Lung (tissue), 12 donors: ENCODE results near the gene BET1L. TPM values are rescaled to one million over a fixed set of nuclear protein-coding genes. Genes with fewer than 3 reads are reported as not detected.
"Not testable (repeated sequence)": the region's sequence is repeated elsewhere in the genome, so short reads cannot be mapped to it uniquely, and the experiment has no call there.

ENCODE experiments used
- ATAC-seq: fragments of 200-7000 bp; cut with Tn5 transposase; one replicate; pipeline ENCODE4 v1.9.1; 2020; ENCODE audit warnings: moderate number of reproducible peaks; ENCODE audit not compliant: insufficient read depth, low FRiP score
- DNase-seq, 3 donors: peaks; one replicate each; pipeline ENCODE4 v3.0.0-alpha.2; 2013 to 2017
- H3K27ac ChIP-seq, 2 donors: one replicate each; pipeline ENCODE4 v1.5.1; 2013; ENCODE audit warnings: mild to moderate bottlenecking in 2 of 2, moderate library complexity in 2 of 2, control low read depth in 1 of 2, inconsistent platforms in 1 of 2, low read depth in 1 of 2, low read length in 1 of 2
- H3K27me3 ChIP-seq, 3 donors: one replicate each; pipeline ENCODE4 v1.5.1; 2013; ENCODE audit warnings: low read length in 2 of 3; ENCODE audit not compliant: control insufficient read depth in 3 of 3, insufficient read depth in 3 of 3
- H3K36me3 ChIP-seq, 4 donors: one replicate each; pipeline ENCODE4 v1.5.1; 2013; ENCODE audit warnings: low read length in 4 of 4, mild to moderate bottlenecking in 1 of 4, moderate library complexity in 1 of 4; ENCODE audit not compliant: control insufficient read depth in 4 of 4, insufficient read depth in 4 of 4
- H3K4me1 ChIP-seq, 5 donors: one replicate each; pipeline ENCODE4 v1.5.1; 2013; ENCODE audit warnings: low read length in 5 of 5, mild to moderate bottlenecking in 2 of 5, moderate library complexity in 1 of 5; ENCODE audit not compliant: control insufficient read depth in 5 of 5, insufficient read depth in 5 of 5
- H3K4me3 ChIP-seq: one replicate; pipeline ENCODE4 v1.5.1; 2013; ENCODE audit warnings: mild to moderate bottlenecking, control low read depth, moderate library complexity
- H3K9ac ChIP-seq, 2 donors: one replicate each; pipeline ENCODE4 v1.5.1; 2013; ENCODE audit warnings: low read length in 2 of 2, control low read depth in 1 of 2; ENCODE audit not compliant: insufficient read depth in 1 of 2
- H3K9me3 ChIP-seq, 4 donors: one replicate each; pipeline ENCODE4 v1.5.1; 2013; ENCODE audit warnings: low read length in 3 of 4, mild to moderate bottlenecking in 1 of 4, moderate library complexity in 1 of 4; ENCODE audit not compliant: control insufficient read depth in 4 of 4, insufficient read depth in 3 of 4
- CTCF ChIP-seq: IDR thresholded peaks from 2 replicates; pipeline ENCODE4 v1.5.1; 2012; ENCODE audit warnings: mild to moderate bottlenecking; ENCODE audit errors: control extremely low read depth, extremely low read depth
- WGBS, 2 donors: extraction: QIAGEN DNeasy Blood & Tissue Kit; methylation state at CpG; one replicate each; pipeline ENCODE4 v1.1.7; 2013; 5-methylcytosine and 5-hydroxymethylcytosine counted together
- polyA plus RNA-seq, 2 donors: library from polyadenylated mRNA; stranded (reverse); fragments of 200-250 nt; gene quantifications; one replicate each; pipeline ENCODE4 v1.2.1, GENCODE V29; 2013
- total RNA-seq, 2 donors: library from RNA; depleted of rRNA in 1 of 2; stranded (reverse); fragments of >200 nt in 1 of 2; gene quantifications; one replicate each; pipeline ENCODE4 v1.2.1, GENCODE V29; 2014 to 2021
- donor health status: control.
- donor health status: control.
- donor health status: Bipolar disorder and iron deficiency.
- donor health status: healthy.
- donor health status: DM: yes; HTN: yes; CAD: no.

Gene BET1L
- total and polyA plus RNA-seq, 4 donors: 29.7 to 58.7 (median 40.0) TPM

- Histone ChIP-seq H3K27me3 (no peaks in the 10 kb centered on the region), H3K9ac (no peak overlapping the region), H3K36me3 (peaks cover 0 to 19% (median 11%) of the 10 kb centered on the region in 4 donors), H3K9me3 (no peaks in the 10 kb centered on the region), H3K4me3 (no peak overlapping the region), H3K4me1 (peaks cover 0 to 4% (median 0%) of the 10 kb centered on the region in 5 donors), H3K27ac (no peak overlapping the region)
- ATAC-seq (no peak), DNase-seq (no peak)
- TF ChIP-seq CTCF: no peak
- WGBS, 2 donors: 85 to 92% methylated on average over 7 of the region's 7 CpGs
These were observed 14.3 kb upstream of the BET1L start for GRCh38 chr11:221539-221938.

GRCh38 chr11:220641-221215 lies 13.5 kb upstream of the BET1L start:
- H3K9me3 ChIP-seq, H3K9ac ChIP-seq, H3K4me3 ChIP-seq, ATAC-seq, H3K27me3 ChIP-seq, DNase-seq, H3K4me1 ChIP-seq, H3K27ac ChIP-seq: not testable (repeated sequence)
- H3K36me3 ChIP-seq: peaks cover 0 to 25% (median 14%) of the 10 kb centered on the region in 4 donors
- WGBS, 2 donors: 95 to 98% methylated on average over 2 to 3 of the region's 3 CpGs

GRCh38 chr11:218815-219593 lies 11.8 kb upstream of the BET1L start:
- no peak for ATAC-seq
- Histone ChIP-seq H3K4me3 (no peak overlapping the region), H3K36me3 (peaks cover 5 to 37% (median 16%) of the 10 kb centered on the region in 4 donors), H3K9me3 (no peaks in the 10 kb centered on the region), H3K27ac (no peak overlapping the region), H3K27me3 (no peaks in the 10 kb centered on the region), H3K4me1 (peaks cover 0 to 4% (median 0%) of the 10 kb centered on the region in 5 donors), H3K9ac (no peak overlapping the region)
- WGBS, 2 donors: 91 to 92% methylated on average over 29 of the region's 29 CpGs
- no peak for TF ChIP-seq CTCF
- no peak for DNase-seq

- no peak for TF ChIP-seq CTCF
- DNase-seq (no peak), ATAC-seq (no peak)
- H3K36me3 ChIP-seq: peaks cover 7 to 42% (median 22%) of the 10 kb centered on the region in 4 donors
- no peaks in the 10 kb centered on the region for H3K27me3 ChIP-seq
- 92 to 98% methylated on average over 3 of the region's 3 CpGs for WGBS, 2 donors
- H3K9me3 ChIP-seq: no peaks in the 10 kb centered on the region
- H3K9ac ChIP-seq: no peak overlapping the region
- H3K4me1 ChIP-seq: peaks cover 0 to 2% (median 0%) of the 10 kb centered on the region in 5 donors
- H3K4me3 ChIP-seq: no peak overlapping the region
- H3K27ac ChIP-seq: no peak overlapping the region
These were observed 10.5 kb upstream of the BET1L start for GRCh38 chr11:217704-218103.
